Activated B cell treated with CpG ODN at 0.5 μM for 24 hours (primary cell): ENCODE measurements around the gene ADM2. TPM values are rescaled to one million over a fixed set of nuclear protein-coding genes. Genes with fewer than 3 reads are reported as not detected.

ENCODE experiments used
- ATAC-seq: fragments of 200-7000 bp; cut with Tn5 transposase; one replicate; pipeline ENCODE4 v1.10.0; 2021; ENCODE audit warnings: low read depth, mild to moderate bottlenecking, moderate library complexity
- CTCF ChIA-PET: fragments of 350-600 bp; sonication (Branson Sonifier 250); formaldehyde crosslinking; loops from one replicate; lab custom pipeline; 2021; ENCODE audit warnings: antibody characterized with exemption; lab: Charles Lee
- POLR2A ChIA-PET: fragments of 350-600 bp; sonication (Branson Sonifier 250); formaldehyde crosslinking; loops from one replicate; lab custom pipeline; 2021; ENCODE audit warnings: antibody characterized with exemption; lab: Charles Lee
- DNase-seq: peaks from one replicate; pipeline ENCODE4 v3.0.0; 2022
- H3K27ac Mint-ChIP-seq: one replicate; pipeline ENCODE4 v1.8.0; 2020; ENCODE audit warnings: mixed read lengths
- H3K27me3 Mint-ChIP-seq: one replicate; pipeline ENCODE4 v1.8.0; 2021; ENCODE audit warnings: mixed read lengths
- H3K36me3 Mint-ChIP-seq: one replicate; pipeline ENCODE4 v1.8.0; 2021; ENCODE audit warnings: low read depth, mixed read lengths
- H3K4me1 Mint-ChIP-seq: one replicate; pipeline ENCODE4 v1.8.0; 2021; ENCODE audit warnings: mixed read lengths
- H3K4me3 Mint-ChIP-seq: one replicate; pipeline ENCODE4 v1.8.0; 2020; ENCODE audit warnings: mild to moderate bottlenecking, mixed read lengths
- H3K9me3 Mint-ChIP-seq: one replicate; pipeline ENCODE4 v1.8.0; 2020; ENCODE audit warnings: mixed read lengths
- CTCF ChIP-seq: fragments of 200-600 bp; IDR thresholded peaks from one replicate; pipeline ENCODE4 v1.8.0; 2022; ENCODE audit warnings: antibody characterized with exemption, mild to moderate bottlenecking
- intact Hi-C: fragments of 100-400 bp; cut with micrococcal nuclease; formaldehyde crosslinking; loops from one replicate; pipeline ENCODE4 v1.15.1; 2024
- total RNA-seq: library from RNA; stranded (reverse); gene quantifications from 2 replicates; pipeline ENCODE4 v1.2.3, GENCODE V29; 2022

Gene ADM2
- total RNA-seq, 1 donor from 2014 or later, result 5.2 TPM

- ChIA-PET CTCF (no interaction called here), POLR2A (interaction anchor here (0.5 to 1.1 kb wide), 4 partner anchors 9 to 101 kb away, joined by 3 to 4 read pairs (median 4); partner anchors contain the start of gene SCO2)
- Mint-ChIP-seq H3K4me1 (peaks cover 20% of the 10 kb centered on the region), H3K4me3 (no peak overlapping the region), H3K36me3 (peaks cover 19% of the 10 kb centered on the region), H3K27me3 (no peaks in the 10 kb centered on the region), H3K9me3 (no peaks in the 10 kb centered on the region), H3K27ac (no peak overlapping the region)
- intact Hi-C loops, result no loop called here
- DNase-seq (no peak), ATAC-seq (no peak)
- no peak for TF ChIP-seq CTCF
Measured at GRCh38 chr22:50504369-50505211, 23.2 kb downstream of the ADM2 start.

GRCh38 chr22:50505276-50505775 is 24.0 kb downstream of the ADM2 start:
- H3K27me3 Mint-ChIP-seq, result no peaks in the 10 kb centered on the region
- peaks cover 19% of the 10 kb centered on the region for H3K36me3 Mint-ChIP-seq
- peak overlapping the region; percentile 38 for H3K4me3 Mint-ChIP-seq
- ATAC-seq (no peak), DNase-seq (no peak)
- intact Hi-C loops, result no loop called here
- H3K9me3 Mint-ChIP-seq, result no peaks in the 10 kb centered on the region
- ChIA-PET CTCF (no interaction called here), POLR2A (interaction anchor here (0.5 to 0.7 kb wide), 2 partner anchors 8 to 102 kb away, joined by 3 to 4 read pairs; no protein-coding TSS in a partner anchor)
- no peak for TF ChIP-seq CTCF
- H3K4me1 Mint-ChIP-seq, result peaks cover 20% of the 10 kb centered on the region
- no peak overlapping the region for H3K27ac Mint-ChIP-seq

- no peaks in the 10 kb centered on the region for H3K27me3 Mint-ChIP-seq
- no peak for ATAC-seq
- no peak for DNase-seq
- ChIA-PET POLR2A (interaction anchor here (2.7 to 5.4 kb wide), 2 partner anchors 21 to 26 kb away, joined by 19 to 175 read pairs; partner anchors contain the start of genes SCO2 and TYMP), CTCF (no interaction called here)
- peak overlapping the region; percentile 93 for H3K4me3 Mint-ChIP-seq
- no peak for TF ChIP-seq CTCF
- H3K36me3 Mint-ChIP-seq, result peaks cover 19% of the 10 kb centered on the region
- intact Hi-C loops, result no loop called here
- peaks cover 20% of the 10 kb centered on the region for H3K4me1 Mint-ChIP-seq
- no peaks in the 10 kb centered on the region for H3K9me3 Mint-ChIP-seq
- H3K27ac Mint-ChIP-seq, result no peak overlapping the region
Measured at GRCh38 chr22:50505776-50506610, 24.6 kb downstream of the ADM2 start.

GRCh38 chr22:50506611-50507420 is 25.5 kb downstream of the ADM2 start:
- no peaks in the 10 kb centered on the region for H3K27me3 Mint-ChIP-seq
- peak overlapping the region; percentile 85 for H3K27ac Mint-ChIP-seq
- DNase-seq, result no peak
- ChIA-PET CTCF (interaction anchor here (3.7 kb wide), 1 partner anchor 19 kb away, joined by 36 read pairs; the partner anchor contains the start of gene SCO2), POLR2A (interaction anchor here (1.1 to 5.4 kb wide), 12 partner anchors 9 to 316 kb away, joined by 3 to 175 read pairs (median 10); partner anchors contain the start of genes ARSA, CHKB, DENND6B and SCO2)
- H3K9me3 Mint-ChIP-seq, result no peaks in the 10 kb centered on the region
- no peak for ATAC-seq
- peak overlapping the region; percentile 93 for H3K4me3 Mint-ChIP-seq
- H3K36me3 Mint-ChIP-seq, result peaks cover 19% of the 10 kb centered on the region
- intact Hi-C loops, result loop anchor here (1.0 kb wide), 3 partner anchors 32 to 37 kb away; partner anchors contain the start of gene SBF1
- peaks cover 20% of the 10 kb centered on the region for H3K4me1 Mint-ChIP-seq
- no peak for TF ChIP-seq CTCF
